GM23338 (cell line): Measurements from ENCODE around the gene NUDT16. TPM values are rescaled to one million over a fixed set of nuclear protein-coding genes. Genes with fewer than 3 reads are reported as not detected.

Source experiments
- ATAC-seq: fragments of 200-7000 bp; cut with Tn5 transposase; 3 replicates; pipeline ENCODE4 v1.9.1; 2020
- DNase-seq: peaks from one replicate; pipeline ENCODE4 v3.0.0-alpha.2; 2015; ENCODE audit warnings: low spot score
- H2AFZ ChIP-seq: fragments of 200-600 bp; sonication (generic); 2 replicates; pipeline ENCODE4 v1.8.0; 2016; ENCODE audit warnings: antibody characterized with exemption, mild to moderate bottlenecking, moderate library complexity
- H3F3A ChIP-seq: fragments of 200-600 bp; sonication (generic); replicated peaks from 2 replicates; pipeline ENCODE4 v1.8.0; 2017; ENCODE audit warnings: antibody characterized with exemption, mixed run types, low read depth
- H3K27ac ChIP-seq: fragments of 200-600 bp; sonication (generic); 2 replicates; pipeline ENCODE4 v1.6.1; 2016; ENCODE audit warnings: low read depth
- H3K27me3 ChIP-seq: fragments of 200-600 bp; sonication (generic); 2 replicates; pipeline ENCODE4 v1.8.0; 2016; ENCODE audit warnings: mild to moderate bottlenecking, mixed run types, moderate library complexity; ENCODE audit not compliant: insufficient read depth
- H3K36me3 ChIP-seq: fragments of 200-600 bp; sonication (generic); 2 replicates; pipeline ENCODE4 v1.8.0; 2016; ENCODE audit warnings: mild to moderate bottlenecking; ENCODE audit not compliant: insufficient read depth
- H3K4me1 ChIP-seq: fragments of 200-600 bp; sonication (generic); 2 replicates; pipeline ENCODE4 v1.8.0; 2016; ENCODE audit warnings: mild to moderate bottlenecking, moderate library complexity; ENCODE audit not compliant: insufficient read depth
- H3K4me2 ChIP-seq: fragments of 200-600 bp; sonication (generic); 2 replicates; pipeline ENCODE4 v1.7.1; 2017; ENCODE audit warnings: mixed run types
- H3K4me3 ChIP-seq: fragments of 200-600 bp; sonication (generic); 2 replicates; pipeline ENCODE4 v1.6.1; 2016; ENCODE audit warnings: mixed run types
- H3K79me2 ChIP-seq: fragments of 200-600 bp; sonication (generic); replicated peaks from 2 replicates; pipeline ENCODE4 v1.8.0; 2017; ENCODE audit warnings: mild to moderate bottlenecking; ENCODE audit not compliant: insufficient read depth
- H3K9me2 ChIP-seq: fragments of 200-600 bp; sonication (generic); 2 replicates; pipeline ENCODE4 v1.8.0; 2017; ENCODE audit not compliant: insufficient read depth
- H4K20me1 ChIP-seq: fragments of 200-600 bp; sonication (generic); replicated peaks from 2 replicates; pipeline ENCODE4 v1.8.0; 2017; ENCODE audit warnings: mild to moderate bottlenecking; ENCODE audit not compliant: insufficient read depth
- H3K27ac Mint-ChIP-seq: 2 replicates; pipeline ENCODE4 v1.8.0; 2020; ENCODE audit warnings: inconsistent platforms, mild to moderate bottlenecking, moderate library complexity, mixed read lengths
- H3K27me3 Mint-ChIP-seq: 3 replicates; pipeline ENCODE4 v1.8.0; 2022; ENCODE audit warnings: low read depth, mild to moderate bottlenecking, moderate library complexity, mixed read lengths, inconsistent platforms; ENCODE audit not compliant: insufficient read depth, poor library complexity
- H3K36me3 Mint-ChIP-seq: 3 replicates; pipeline ENCODE4 v1.8.0; 2021; ENCODE audit warnings: low read depth, mild to moderate bottlenecking, inconsistent platforms, moderate library complexity, mixed read lengths
- H3K4me1 Mint-ChIP-seq: 3 replicates; pipeline ENCODE4 v1.8.0; 2020; ENCODE audit warnings: mild to moderate bottlenecking, inconsistent platforms, mixed read lengths
- H3K4me3 Mint-ChIP-seq: 3 replicates; pipeline ENCODE4 v1.8.0; 2021; ENCODE audit warnings: moderate library complexity, mild to moderate bottlenecking, inconsistent platforms, mixed read lengths
- H3K9me3 Mint-ChIP-seq: 3 replicates; pipeline ENCODE4 v1.8.0; 2020; ENCODE audit warnings: moderate library complexity, mild to moderate bottlenecking, inconsistent platforms, mixed read lengths
- CREB1 ChIP-seq: fragments of 250-450 bp; sonication (Bioruptor Pico); IDR thresholded peaks from 2 replicates; pipeline ENCODE4 v1.5.0; 2020; ENCODE audit warnings: low read depth, mild to moderate bottlenecking, moderate library complexity
- EZH2 ChIP-seq: fragments of 200-600 bp; sonication (generic); IDR thresholded peaks from one replicate; pipeline ENCODE4 v1.8.0; 2017; ENCODE audit warnings: antibody characterized with exemption, mild to moderate bottlenecking, low read depth; ENCODE audit not compliant: unreplicated experiment
- EZH2phosphoT487 ChIP-seq: fragments of 200-600 bp; sonication (generic); IDR thresholded peaks from one replicate; pipeline ENCODE4 v1.8.1; 2018; ENCODE audit warnings: antibody characterized with exemption; ENCODE audit not compliant: unreplicated experiment
- JUNB ChIP-seq: IDR thresholded peaks from one replicate; pipeline ENCODE4 v1.6.1; 2016; ENCODE audit warnings: antibody characterized with exemption; ENCODE audit not compliant: unreplicated experiment
- POLR2AphosphoS5 ChIP-seq: IDR thresholded peaks from 2 replicates; pipeline ENCODE4 v1.6.1; 2016; ENCODE audit warnings: antibody characterized with exemption, low read depth
- STAT1 ChIP-seq: IDR thresholded peaks from one replicate; pipeline ENCODE4 v1.6.1; 2016; ENCODE audit warnings: antibody characterized with exemption; ENCODE audit not compliant: unreplicated experiment
- ZNF114 ChIP-seq: fragments of 250-450 bp; sonication (Bioruptor Pico); IDR thresholded peaks from 2 replicates; pipeline ENCODE4 v1.5.0; 2020; ENCODE audit warnings: mild to moderate bottlenecking, moderate library complexity
- ZNF462 ChIP-seq: fragments of 250-450 bp; sonication (Bioruptor Pico); IDR thresholded peaks from 2 replicates; pipeline ENCODE4 v1.5.0; 2020; ENCODE audit warnings: mild to moderate bottlenecking, moderate library complexity
- polyA plus RNA-seq: library from polyadenylated mRNA; unstranded; fragments of >200 nt; fragmentation: Nextera tagmentation; extraction: Ambion mirVana; gene quantifications from 2 replicates; pipeline ENCODE4 v1.2.1, GENCODE V29; 2016
- total RNA-seq: library from RNA; depleted of rRNA; stranded (reverse); fragments of >200 nt; shearing (Covaris generic); gene quantifications from 2 replicates; pipeline ENCODE4 v1.2.3, GENCODE V29; 2014
- TF ChIP-seq, protein P1 (sequence below): IDR thresholded peaks from 2 replicates; pipeline ENCODE4 v1.6.1; 2016; ENCODE audit warnings: antibody characterized with exemption

The NUDT16 gene
- total and polyA plus RNA-seq, 2 experiments from 2014 or later: 10.0 to 15.4 TPM

- TF ChIP-seq ZNF462 (CRISPR knock-in tag) (no peak), CREB1 (no peak), ZNF114 (no peak), POLR2AphosphoS5 (no peak), STAT1 (no peak), EZH2phosphoT487 (no peak)
Observed at GRCh38 chr3:131393051-131393450, 11.5 kb downstream of the NUDT16 start (continued).

GRCh38 chr3:131393868-131394267, 12.3 kb downstream of the NUDT16 start:
- H3K4me2 ChIP-seq: no peak overlapping the region
- Mint-ChIP-seq H3K27ac (no peak overlapping the region), H3K36me3 (no peaks in the 10 kb centered on the region), H3K4me3 (no peak overlapping the region), H3K27me3 (no peaks in the 10 kb centered on the region), H3K9me3 (no peaks in the 10 kb centered on the region), H3K4me1 (peaks cover 2% of the 10 kb centered on the region; the same call in 1 of the 3 replicates)
- no peak for ATAC-seq
- H2AFZ ChIP-seq: no peak overlapping the region
- no peak overlapping the region for H3K27ac ChIP-seq
- H3K4me1 ChIP-seq: no peaks in the 10 kb centered on the region
- H3K36me3 ChIP-seq: no peaks in the 10 kb centered on the region
- H3F3A ChIP-seq: no peaks in the 10 kb centered on the region
- no peak for DNase-seq
- no peaks in the 10 kb centered on the region for H3K27me3 ChIP-seq
- no peak overlapping the region for H3K4me3 ChIP-seq
- H3K9me2 ChIP-seq: no peaks in the 10 kb centered on the region
- no peaks in the 10 kb centered on the region for H3K79me2 ChIP-seq
- TF ChIP-seq, protein P1, sequence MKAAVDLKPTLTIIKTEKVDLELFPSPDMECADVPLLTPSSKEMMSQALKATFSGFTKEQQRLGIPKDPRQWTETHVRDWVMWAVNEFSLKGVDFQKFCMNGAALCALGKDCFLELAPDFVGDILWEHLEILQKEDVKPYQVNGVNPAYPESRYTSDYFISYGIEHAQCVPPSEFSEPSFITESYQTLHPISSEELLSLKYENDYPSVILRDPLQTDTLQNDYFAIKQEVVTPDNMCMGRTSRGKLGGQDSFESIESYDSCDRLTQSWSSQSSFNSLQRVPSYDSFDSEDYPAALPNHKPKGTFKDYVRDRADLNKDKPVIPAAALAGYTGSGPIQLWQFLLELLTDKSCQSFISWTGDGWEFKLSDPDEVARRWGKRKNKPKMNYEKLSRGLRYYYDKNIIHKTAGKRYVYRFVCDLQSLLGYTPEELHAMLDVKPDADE: no peak
- TF ChIP-seq CREB1 (no peak), EZH2 (no peak), ZNF114 (no peak), POLR2AphosphoS5 (no peak), JUNB (no peak)
- H4K20me1 ChIP-seq: no peaks in the 10 kb centered on the region
